Measurements from ENCODE around the gene PBX3. TPM values are rescaled to one million over a fixed set of nuclear protein-coding genes. Genes with fewer than 3 reads are reported as not detected.

Gene PBX3
- total and polyA plus RNA-seq, 2 of the 13 experiments (the other 11 are each of a cell fraction or from before 2014, with no cell fraction given) = 6.0 to 11.2 TPM

DNA sequence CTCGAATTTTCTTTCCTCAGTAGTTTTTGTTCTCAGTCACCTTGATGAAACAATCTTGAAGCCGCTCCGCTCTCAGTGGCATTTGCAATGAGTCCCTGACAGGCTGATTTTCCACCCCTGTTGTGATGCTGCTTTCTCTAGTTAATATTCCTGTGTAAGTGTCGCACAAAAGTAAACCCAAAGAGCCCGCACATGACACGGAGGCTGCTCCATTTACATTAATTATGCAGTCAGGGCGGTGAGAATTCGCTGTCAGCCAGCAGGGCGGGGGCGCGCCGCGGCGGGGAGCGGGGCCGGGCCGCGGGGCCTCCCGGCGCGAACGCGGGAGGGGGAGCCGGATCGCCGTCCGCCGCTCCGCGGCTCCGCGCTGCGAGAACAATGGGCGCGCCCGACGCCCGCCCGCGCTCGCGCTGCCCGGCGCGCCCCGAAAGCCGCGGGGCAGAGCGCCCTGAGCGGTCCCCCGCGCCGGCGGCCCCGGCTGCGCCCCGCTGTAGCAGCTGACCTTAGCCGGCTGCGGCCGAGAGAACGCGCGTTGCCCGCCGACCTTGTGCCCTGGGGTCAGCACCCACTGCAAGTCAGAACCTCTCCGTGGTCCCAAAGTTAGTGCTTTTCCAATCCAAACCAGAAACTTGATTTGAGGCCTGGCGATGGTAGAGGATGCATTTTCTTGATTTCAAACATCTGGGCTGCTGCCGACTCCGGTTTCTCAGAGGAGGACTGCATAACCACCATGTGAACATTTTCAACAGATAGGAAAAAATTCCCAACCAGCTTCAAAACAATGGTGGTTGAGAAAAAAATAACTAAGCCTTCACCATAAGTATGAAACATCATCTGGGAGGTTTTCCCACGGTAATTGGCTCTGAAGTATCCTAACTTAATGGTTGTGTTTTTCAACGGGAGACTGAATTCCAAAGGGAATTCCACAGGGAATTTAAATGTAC lies 142.6 kb downstream of the PBX3 start (continued):
- TF ChIP-seq SMARCE1 (IDR thresholded peaks at IDR 0.05; ENCODE audit: borderline replicate concordance) (no peak), HNRNPK (IDR thresholded peaks at IDR 0.05; ENCODE audit: low read depth, low read length, poor library complexity, severe bottlenecking) (no peak), ZBTB21 (CRISPR knock-in tag; IDR thresholded peaks at IDR 0.05) (no peak), ZFY (CRISPR knock-in tag; IDR thresholded peaks at IDR 0.05) (peak; percentile 46), MZF1 (CRISPR knock-in tag; IDR thresholded peaks at IDR 0.05; ENCODE audit: borderline replicate concordance) (no peak), ZNF766 (CRISPR knock-in tag; IDR thresholded peaks at IDR 0.05; ENCODE audit: borderline replicate concordance) (no peak), ZSCAN29 (CRISPR knock-in tag; conservative IDR thresholded peaks at IDR 0.05) (peak; percentile 77), KAT7 (CRISPR knock-in tag; IDR thresholded peaks at IDR 0.05; ENCODE audit: borderline replicate concordance) (no peak), BRD4 (CRISPR knock-in tag; IDR thresholded peaks at IDR 0.05) (no peak), ZNF264 (CRISPR knock-in tag; IDR thresholded peaks at IDR 0.05) (no peak), NCOR1 (IDR thresholded peaks at IDR 0.05; ENCODE audit: borderline replicate concordance, low read length) (no peak), ZNF460 (CRISPR knock-in tag; IDR thresholded peaks at IDR 0.05; ENCODE audit: borderline replicate concordance) (no peak), RNF2 (conservative IDR thresholded peaks at IDR 0.05; ENCODE audit: low read depth) (no peak), GABPA (IDR thresholded peaks at IDR 0.05; ENCODE audit: low read depth, low read length) (no peak), GABPA (CRISPR knock-in tag; IDR thresholded peaks at IDR 0.05; ENCODE audit: low read depth) (no peak), YEATS4 (CRISPR knock-in tag; IDR thresholded peaks at IDR 0.05; ENCODE audit: borderline replicate concordance) (0 out of 2 replicates have a peak, but pooled peaks have one; percentile 22), CBX1 (IDR thresholded peaks at IDR 0.05; ENCODE audit: low read depth) (no peak)
- TF ChIP-seq, protein P1, sequence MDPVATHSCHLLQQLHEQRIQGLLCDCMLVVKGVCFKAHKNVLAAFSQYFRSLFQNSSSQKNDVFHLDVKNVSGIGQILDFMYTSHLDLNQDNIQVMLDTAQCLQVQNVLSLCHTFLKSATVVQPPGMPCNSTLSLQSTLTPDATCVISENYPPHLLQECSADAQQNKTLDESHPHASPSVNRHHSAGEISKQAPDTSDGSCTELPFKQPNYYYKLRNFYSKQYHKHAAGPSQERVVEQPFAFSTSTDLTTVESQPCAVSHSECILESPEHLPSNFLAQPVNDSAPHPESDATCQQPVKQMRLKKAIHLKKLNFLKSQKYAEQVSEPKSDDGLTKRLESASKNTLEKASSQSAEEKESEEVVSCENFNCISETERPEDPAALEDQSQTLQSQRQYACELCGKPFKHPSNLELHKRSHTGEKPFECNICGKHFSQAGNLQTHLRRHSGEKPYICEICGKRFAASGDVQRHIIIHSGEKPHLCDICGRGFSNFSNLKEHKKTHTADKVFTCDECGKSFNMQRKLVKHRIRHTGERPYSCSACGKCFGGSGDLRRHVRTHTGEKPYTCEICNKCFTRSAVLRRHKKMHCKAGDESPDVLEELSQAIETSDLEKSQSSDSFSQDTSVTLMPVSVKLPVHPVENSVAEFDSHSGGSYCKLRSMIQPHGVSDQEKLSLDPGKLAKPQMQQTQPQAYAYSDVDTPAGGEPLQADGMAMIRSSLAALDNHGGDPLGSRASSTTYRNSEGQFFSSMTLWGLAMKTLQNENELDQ (CRISPR knock-in tag; IDR thresholded peaks at IDR 0.05; ENCODE audit: borderline replicate concordance) = no peak
- TF ChIP-seq, protein P2, sequence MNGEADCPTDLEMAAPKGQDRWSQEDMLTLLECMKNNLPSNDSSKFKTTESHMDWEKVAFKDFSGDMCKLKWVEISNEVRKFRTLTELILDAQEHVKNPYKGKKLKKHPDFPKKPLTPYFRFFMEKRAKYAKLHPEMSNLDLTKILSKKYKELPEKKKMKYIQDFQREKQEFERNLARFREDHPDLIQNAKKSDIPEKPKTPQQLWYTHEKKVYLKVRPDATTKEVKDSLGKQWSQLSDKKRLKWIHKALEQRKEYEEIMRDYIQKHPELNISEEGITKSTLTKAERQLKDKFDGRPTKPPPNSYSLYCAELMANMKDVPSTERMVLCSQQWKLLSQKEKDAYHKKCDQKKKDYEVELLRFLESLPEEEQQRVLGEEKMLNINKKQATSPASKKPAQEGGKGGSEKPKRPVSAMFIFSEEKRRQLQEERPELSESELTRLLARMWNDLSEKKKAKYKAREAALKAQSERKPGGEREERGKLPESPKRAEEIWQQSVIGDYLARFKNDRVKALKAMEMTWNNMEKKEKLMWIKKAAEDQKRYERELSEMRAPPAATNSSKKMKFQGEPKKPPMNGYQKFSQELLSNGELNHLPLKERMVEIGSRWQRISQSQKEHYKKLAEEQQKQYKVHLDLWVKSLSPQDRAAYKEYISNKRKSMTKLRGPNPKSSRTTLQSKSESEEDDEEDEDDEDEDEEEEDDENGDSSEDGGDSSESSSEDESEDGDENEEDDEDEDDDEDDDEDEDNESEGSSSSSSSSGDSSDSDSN (CRISPR knock-in tag; IDR thresholded peaks at IDR 0.05) = no peak; the same call in 1 of the 2 replicates
- TF ChIP-seq, protein P3, sequence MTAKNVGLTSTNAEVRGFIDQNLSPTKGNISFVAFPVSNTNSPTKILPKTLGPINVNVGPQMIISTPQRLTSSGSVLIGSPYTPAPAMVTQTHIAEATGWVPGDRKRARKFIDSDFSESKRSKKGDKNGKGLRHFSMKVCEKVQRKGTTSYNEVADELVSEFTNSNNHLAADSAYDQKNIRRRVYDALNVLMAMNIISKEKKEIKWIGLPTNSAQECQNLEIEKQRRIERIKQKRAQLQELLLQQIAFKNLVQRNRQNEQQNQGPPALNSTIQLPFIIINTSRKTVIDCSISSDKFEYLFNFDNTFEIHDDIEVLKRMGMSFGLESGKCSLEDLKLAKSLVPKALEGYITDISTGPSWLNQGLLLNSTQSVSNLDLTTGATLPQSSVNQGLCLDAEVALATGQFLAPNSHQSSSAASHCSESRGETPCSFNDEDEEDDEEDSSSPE (CRISPR knock-in tag; IDR thresholded peaks at IDR 0.05) = no peak
- TF ChIP-seq, protein P4, sequence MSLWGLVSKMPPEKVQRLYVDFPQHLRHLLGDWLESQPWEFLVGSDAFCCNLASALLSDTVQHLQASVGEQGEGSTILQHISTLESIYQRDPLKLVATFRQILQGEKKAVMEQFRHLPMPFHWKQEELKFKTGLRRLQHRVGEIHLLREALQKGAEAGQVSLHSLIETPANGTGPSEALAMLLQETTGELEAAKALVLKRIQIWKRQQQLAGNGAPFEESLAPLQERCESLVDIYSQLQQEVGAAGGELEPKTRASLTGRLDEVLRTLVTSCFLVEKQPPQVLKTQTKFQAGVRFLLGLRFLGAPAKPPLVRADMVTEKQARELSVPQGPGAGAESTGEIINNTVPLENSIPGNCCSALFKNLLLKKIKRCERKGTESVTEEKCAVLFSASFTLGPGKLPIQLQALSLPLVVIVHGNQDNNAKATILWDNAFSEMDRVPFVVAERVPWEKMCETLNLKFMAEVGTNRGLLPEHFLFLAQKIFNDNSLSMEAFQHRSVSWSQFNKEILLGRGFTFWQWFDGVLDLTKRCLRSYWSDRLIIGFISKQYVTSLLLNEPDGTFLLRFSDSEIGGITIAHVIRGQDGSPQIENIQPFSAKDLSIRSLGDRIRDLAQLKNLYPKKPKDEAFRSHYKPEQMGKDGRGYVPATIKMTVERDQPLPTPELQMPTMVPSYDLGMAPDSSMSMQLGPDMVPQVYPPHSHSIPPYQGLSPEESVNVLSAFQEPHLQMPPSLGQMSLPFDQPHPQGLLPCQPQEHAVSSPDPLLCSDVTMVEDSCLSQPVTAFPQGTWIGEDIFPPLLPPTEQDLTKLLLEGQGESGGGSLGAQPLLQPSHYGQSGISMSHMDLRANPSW (CRISPR knock-in tag; IDR thresholded peaks at IDR 0.05; ENCODE audit: borderline replicate concordance) = no peak

Measured in HepG2 (cell line).